Spleen (tissue), 7 donors: ENCODE measurements around the gene ACOX3.

Experiments used
- CTCF ChIP-seq, 11 experiments: fragments of 200-600 bp in 7 of 11; fragments of 450-650 bp in 4 of 11; sonication (generic) in 4 of 11; IDR thresholded peaks in 8 of 11; conservative IDR thresholded peaks in 3 of 11; 1 replicate in 7 of 11; 2 replicates in 4 of 11; pipeline versions ENCODE4 v1.4.0 to v1.8.0; 2016 to 2021; ENCODE audit warnings: antibody characterized with exemption in 11 of 11, inconsistent platforms in 4 of 11, mild to moderate bottlenecking in 1 of 11
- POLR2A ChIP-seq, 3 donors: fragments of 450-650 bp; IDR thresholded peaks; one replicate each; pipeline ENCODE4 v1.5.1; 2017; ENCODE audit warnings: antibody characterized with exemption in 3 of 3, mild to moderate bottlenecking in 1 of 3
- donor health status: DM: no; HTN: no; CAD: no; lungs with moderate emphysema.
- donor health status: DM: no; HTN: no; CAD: no.
- donor health status: DM: no; HTN: no; CAD: no.

DNA sequence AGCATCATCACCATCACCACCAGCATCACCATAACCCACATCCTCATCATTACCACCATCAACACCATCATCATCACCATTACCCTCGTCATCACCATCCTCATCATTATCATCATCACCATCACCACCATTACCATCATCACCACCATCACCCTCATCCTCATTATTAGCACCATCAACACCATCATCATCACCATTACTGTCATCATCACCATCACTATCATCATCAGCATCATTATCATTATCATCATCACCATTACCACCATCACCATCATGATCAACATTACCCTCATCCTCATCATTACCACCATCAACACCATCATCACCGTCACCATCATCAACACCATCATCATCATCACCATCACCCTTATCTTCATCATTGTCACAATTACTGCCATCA, 119.3 kb downstream of the ACOX3 start:
- TF ChIP-seq POLR2A (IDR thresholded peaks at IDR 0.05) (no peak), CTCF (IDR thresholded peaks at IDR 0.05 in 8 of 11, conservative IDR thresholded peaks at IDR 0.05 in 3 of 11) (no peak)
